ENCODE results near the gene FNBP1L. TPM values are rescaled to one million over a fixed set of nuclear protein-coding genes. Genes with fewer than 3 reads are reported as not detected.

The FNBP1L gene
- total RNA-seq, 4 donors from 2014 or later, result 68.7 to 86.0 (median 72.9) TPM

GRCh38 chr1:93436496-93436895 is 11.4 kb upstream of the FNBP1L start:
- WGBS, 2 donors, result 76 to 84% methylated on average over 1 of the region's 1 CpG
- H3K9me3 ChIP-seq, result no peaks in the 10 kb centered on the region

GRCh38 chr1:93437976-93438605 is 9.8 kb upstream of the FNBP1L start:
- no peaks in the 10 kb centered on the region for H3K4me1 ChIP-seq
- TF ChIP-seq POLR2A (IDR thresholded peaks at IDR 0.05) (no peak), CTCF (IDR thresholded peaks at IDR 0.05) (peak; percentile 27 to 85 (median 56))
- H3K27me3 ChIP-seq, result no peaks in the 10 kb centered on the region
- intact Hi-C loops (cut with DNase I), result loop anchor here (5.0 to 10.0 kb wide), 2 partner anchors 189 to 377 kb away; no protein-coding TSS in a partner anchor
- DNase-seq, result no peak
- 62 to 64% methylated on average over 4 of the region's 4 CpGs for WGBS, 2 donors
- H3K4me3 ChIP-seq (replicated peaks in 1 of 3), result no peak overlapping the region
- H3K36me3 ChIP-seq, result no peaks in the 10 kb centered on the region
- H3K9me3 ChIP-seq, result no peaks in the 10 kb centered on the region
- H3K27ac ChIP-seq, result no peak overlapping the region

More at GRCh38 chr1:93436496-93436895, 11.4 kb upstream of the FNBP1L start:
- intact Hi-C loops (cut with DNase I), result loop anchor here (5.0 to 10.0 kb wide), 2 partner anchors 191 to 378 kb away; no protein-coding TSS in a partner anchor
- Histone ChIP-seq H3K4me1 (no peaks in the 10 kb centered on the region), H3K27ac (no peak overlapping the region), H3K4me3 (replicated peaks in 1 of 3) (no peak overlapping the region), H3K36me3 (no peaks in the 10 kb centered on the region), H3K27me3 (no peaks in the 10 kb centered on the region)
- no peak for DNase-seq
- no peak for TF ChIP-seq POLR2A (IDR thresholded peaks at IDR 0.05)
- TF ChIP-seq CTCF (IDR thresholded peaks at IDR 0.05), result no peak

GRCh38 chr1:93438716-93439115 is 9.2 kb upstream of the FNBP1L start:
- Histone ChIP-seq H3K27me3 (no peaks in the 10 kb centered on the region), H3K9me3 (no peaks in the 10 kb centered on the region), H3K36me3 (no peaks in the 10 kb centered on the region), H3K27ac (no peak overlapping the region), H3K4me3 (replicated peaks in 1 of 3) (no peak overlapping the region), H3K4me1 (no peaks in the 10 kb centered on the region)
- TF ChIP-seq CTCF (IDR thresholded peaks at IDR 0.05), result no peak
- no peak for TF ChIP-seq POLR2A (IDR thresholded peaks at IDR 0.05)
- 87 to 93% methylated on average over 3 of the region's 3 CpGs for WGBS, 2 donors
- no peak for DNase-seq
- intact Hi-C loops (cut with DNase I), result loop anchor here (5.0 to 10.0 kb wide), 2 partner anchors 189 to 376 kb away; no protein-coding TSS in a partner anchor

GRCh38 chr1:93440272-93440671 is 7.6 kb upstream of the FNBP1L start:
- H3K4me3 ChIP-seq (replicated peaks in 1 of 3), result no peak overlapping the region
- no peaks in the 10 kb centered on the region for H3K27me3 ChIP-seq
- intact Hi-C loops (cut with DNase I), result loop anchor here (10.0 kb wide), 1 partner anchor 405 kb away; no protein-coding TSS in a partner anchor
- H3K36me3 ChIP-seq, result no peaks in the 10 kb centered on the region
- TF ChIP-seq CTCF (IDR thresholded peaks at IDR 0.05), result no peak
- no peak for TF ChIP-seq POLR2A (IDR thresholded peaks at IDR 0.05)
- H3K9me3 ChIP-seq, result no peaks in the 10 kb centered on the region
- no peaks in the 10 kb centered on the region for H3K4me1 ChIP-seq
- DNase-seq, result no peak
- no peak overlapping the region for H3K27ac ChIP-seq
- 78 to 80% methylated on average over 4 of the region's 4 CpGs for WGBS, 2 donors

GRCh38 chr1:93440706-93441105 is 7.2 kb upstream of the FNBP1L start:
- Histone ChIP-seq H3K36me3 (no peaks in the 10 kb centered on the region), H3K4me3 (replicated peaks in 1 of 3) (no peak overlapping the region), H3K27me3 (no peaks in the 10 kb centered on the region), H3K27ac (no peak overlapping the region), H3K9me3 (no peaks in the 10 kb centered on the region), H3K4me1 (no peaks in the 10 kb centered on the region)
- no peak for DNase-seq
- TF ChIP-seq POLR2A (IDR thresholded peaks at IDR 0.05) (no peak), CTCF (IDR thresholded peaks at IDR 0.05) (no peak)
- WGBS, 2 donors, result 83 to 91% methylated on average over 4 of the region's 4 CpGs
- intact Hi-C loops (cut with DNase I), result loop anchor here (10.0 kb wide), 1 partner anchor 404 kb away; no protein-coding TSS in a partner anchor
